ENCODE results near the gene PIGS. TPM values are rescaled to one million over a fixed set of nuclear protein-coding genes. Genes with fewer than 3 reads are reported as not detected.

Gene PIGS
- total RNA-seq, 1 donor from 2014 or later, result 33.4 TPM

Other genes starting within 250 kb of the PIGS start
- 11.2 TPM for gene IFT20, start 236.1 kb downstream of the PIGS start, total RNA-seq
- 33.8 TPM for gene TNFAIP1, start 235.8 kb downstream of the PIGS start, total RNA-seq
- 158 TPM for gene POLDIP2, start 214.0 kb downstream of the PIGS start, total RNA-seq
- not detected for gene SEBOX, start 206.3 kb downstream of the PIGS start, total RNA-seq
- 30.2 TPM for gene VTN, start 201.2 kb downstream of the PIGS start, total RNA-seq
- gene SARM1, start 199.8 kb downstream of the PIGS start, total RNA-seq, result 5.0 TPM
- gene SLC46A1, start 165.3 kb downstream of the PIGS start, total RNA-seq, result 6.3 TPM
- gene SLC13A2, start 97.9 kb downstream of the PIGS start, total RNA-seq, result not detected
- gene FOXN1, start 65.2 kb downstream of the PIGS start, total RNA-seq, result not detected
- gene UNC119, start 18.9 kb downstream of the PIGS start, total RNA-seq, result 22.6 TPM
- 353 TPM for gene ALDOC, start 5.4 kb upstream of the PIGS start, total RNA-seq
- 1.1 TPM for gene SPAG5, start 27.5 kb upstream of the PIGS start, total RNA-seq
- gene RSKR, start 42.7 kb upstream of the PIGS start, total RNA-seq, result 4.8 TPM
- gene BLTP2, start 73.6 kb upstream of the PIGS start, total RNA-seq, result 69.2 TPM
- 26.4 TPM for gene SDF2, start 90.4 kb upstream of the PIGS start, total RNA-seq
- 38.8 TPM for gene SUPT6H, start 90.7 kb upstream of the PIGS start, total RNA-seq
- gene PROCA1, start 140.4 kb upstream of the PIGS start, total RNA-seq, result 1.3 TPM
- 14.5 TPM for gene RAB34, start 146.3 kb upstream of the PIGS start, total RNA-seq
- gene RPL23A, start 148.5 kb upstream of the PIGS start, total RNA-seq, result 858 TPM
- 1.9 TPM for gene TLCD1, start 154.7 kb upstream of the PIGS start, total RNA-seq
- 0.30 TPM for gene NEK8, start 157.3 kb upstream of the PIGS start, total RNA-seq
- gene TRAF4, start 172.5 kb upstream of the PIGS start, total RNA-seq, result 2.4 TPM